Renal cortex interstitium (tissue), 15 donors: ENCODE results near the gene USP17L17. TPM values are rescaled to one million over a fixed set of nuclear protein-coding genes. Genes with fewer than 3 reads are reported as not detected.
"Not testable (repeated sequence)": the region's sequence is repeated elsewhere in the genome, so short reads cannot be mapped to it uniquely, and the experiment has no call there.

Source experiments
- DNase-seq, 11 donors: peaks; one replicate each; pipeline ENCODE4 v3.0.0-alpha.2; 2013; ENCODE audit warnings: low read depth in 9 of 11, low spot score in 4 of 11; ENCODE audit errors: extremely low read depth in 1 of 11
- long read RNA-seq, 16 experiments: transcript quantifications; one replicate each; lab custom pipeline, GENCODE V29; 2026
- polyA plus RNA-seq, 3 donors: library from polyadenylated mRNA; unstranded; fragments of 120-200 nt; gene quantifications; one replicate each; pipeline ENCODE4 v1.2.1, GENCODE V29; 2013; ENCODE audit not compliant: insufficient read length in 3 of 3

The USP17L17 gene, protein sequence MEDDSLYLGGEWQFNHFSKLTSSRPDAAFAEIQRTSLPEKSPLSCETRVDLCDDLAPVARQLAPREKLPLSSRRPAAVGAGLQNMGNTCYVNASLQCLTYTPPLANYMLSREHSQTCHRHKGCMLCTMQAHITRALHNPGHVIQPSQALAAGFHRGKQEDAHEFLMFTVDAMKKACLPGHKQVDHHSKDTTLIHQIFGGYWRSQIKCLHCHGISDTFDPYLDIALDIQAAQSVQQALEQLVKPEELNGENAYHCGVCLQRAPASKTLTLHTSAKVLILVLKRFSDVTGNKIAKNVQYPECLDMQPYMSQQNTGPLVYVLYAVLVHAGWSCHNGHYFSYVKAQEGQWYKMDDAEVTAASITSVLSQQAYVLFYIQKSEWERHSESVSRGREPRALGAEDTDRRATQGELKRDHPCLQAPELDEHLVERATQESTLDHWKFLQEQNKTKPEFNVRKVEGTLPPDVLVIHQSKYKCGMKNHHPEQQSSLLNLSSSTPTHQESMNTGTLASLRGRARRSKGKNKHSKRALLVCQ
- not detected for polyA plus RNA-seq
- long read RNA-seq, donor 1 = 0 reads
- long read RNA-seq, donor 2 = 0 reads
- long read RNA-seq, donor 3 = 0 reads
- long read RNA-seq, donor 4 = 0 reads
- long read RNA-seq, donor 5 = 0 reads
- long read RNA-seq, donor 6 = 0 reads
- long read RNA-seq, donor 7 = 0 reads
- long read RNA-seq, donor 8 = 0 reads
- long read RNA-seq, donor 9 = 0 reads
- long read RNA-seq, donor 10 = 0 reads
- long read RNA-seq, donor 11 = 0 reads
- long read RNA-seq, donor 12 = 0 reads
- long read RNA-seq, donor 13 = 0 reads
- long read RNA-seq, donor 14 = 0 reads
- long read RNA-seq, donor 15 = 0 reads
- long read RNA-seq, donor 16 = 0 reads

DNA sequence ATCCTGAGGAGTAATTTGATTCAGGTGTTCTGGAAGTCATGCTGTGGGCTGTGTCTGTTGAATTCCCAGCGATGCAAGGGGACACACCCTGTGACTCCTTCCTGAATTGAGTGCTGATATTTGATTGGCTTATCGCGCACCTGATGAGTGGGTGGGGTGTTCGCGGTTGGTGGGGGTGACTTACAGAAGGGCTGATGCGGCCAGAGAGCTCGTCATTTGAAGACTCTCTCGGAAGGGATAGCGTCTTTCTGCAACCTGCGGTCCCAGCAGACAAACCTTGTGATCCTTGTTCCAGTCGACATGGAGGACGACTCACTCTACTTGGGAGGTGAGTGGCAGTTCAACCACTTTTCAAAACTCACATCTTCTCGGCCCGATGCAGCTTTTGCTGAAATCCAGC lies at the start of gene USP17L17:
Gene USP17L17, plus strand, starts transcription at position 301 of the 400 bp plus-strand sequence. Its CDS starts 0 bp downstream, at position 301.
- not testable (repeated sequence) for DNase-seq

DNA sequence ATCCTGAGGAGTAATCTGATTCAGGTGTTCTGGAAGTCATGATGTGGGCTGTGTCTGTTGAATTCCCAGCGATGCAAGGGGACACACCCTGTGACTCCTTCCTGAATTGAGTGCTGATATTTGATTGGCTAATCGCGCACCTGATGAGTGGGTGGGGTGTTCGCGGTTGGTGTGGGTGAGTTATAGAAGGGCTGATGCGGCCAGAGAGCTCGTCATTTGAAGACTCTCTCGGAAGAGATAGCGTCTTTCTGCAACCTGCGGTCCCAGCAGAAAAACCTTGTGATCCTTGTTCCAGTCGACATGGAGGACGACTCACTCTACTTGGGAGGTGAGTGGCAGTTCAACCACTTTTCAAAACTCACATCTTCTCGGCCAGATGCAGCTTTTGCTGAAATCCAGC lies 33.3 kb upstream of the USP17L17 start, which contains the start of gene USP17L10:
Gene USP17L10, plus strand, starts transcription at position 301 of the 400 bp plus-strand sequence. Its CDS starts 0 bp downstream, at position 301.
- not testable (repeated sequence) for DNase-seq

DNA sequence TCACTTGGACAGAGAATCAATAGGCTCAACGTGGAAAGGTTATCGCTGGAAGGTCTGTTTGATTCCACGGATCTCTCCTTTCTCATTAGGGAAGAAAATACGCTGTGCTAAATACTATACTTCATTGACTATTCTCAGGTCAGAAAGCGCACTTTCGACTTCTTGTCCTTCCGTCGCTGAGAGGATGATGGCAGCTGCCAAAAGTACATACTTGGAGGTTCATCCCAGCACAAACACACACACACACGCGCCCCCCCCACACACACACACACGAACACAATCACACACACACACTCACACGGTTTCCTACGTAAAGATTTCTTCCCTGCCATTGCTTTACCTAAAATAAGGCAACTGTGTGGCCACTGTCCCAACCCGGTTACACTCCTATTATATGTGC lies 29.0 kb upstream of the USP17L17 start:
- DNase-seq = not testable (repeated sequence)

DNA sequence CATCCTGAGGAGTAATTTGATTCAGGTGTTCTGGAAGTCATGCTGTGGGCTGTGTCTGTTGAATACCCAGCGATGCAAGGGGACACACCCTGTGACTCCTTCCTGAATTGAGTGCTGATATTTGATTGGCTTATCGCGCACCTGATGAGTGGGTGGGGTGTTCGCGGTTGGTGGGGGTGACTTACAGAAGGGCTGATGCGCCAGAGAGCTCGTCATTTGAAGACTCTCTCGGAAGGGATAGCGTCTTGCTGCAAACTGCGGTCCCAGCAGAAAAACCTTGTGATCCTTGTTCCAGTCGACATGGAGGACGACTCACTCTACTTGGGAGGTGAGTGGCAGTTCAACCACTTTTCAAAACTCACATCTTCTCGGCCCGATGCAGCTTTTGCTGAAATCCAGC lies 28.6 kb upstream of the USP17L17 start, which contains the start of gene USP17L11:
Gene USP17L11, plus strand, starts transcription at position 301 of the 400 bp plus-strand sequence. Its CDS starts 0 bp downstream, at position 301.
- DNase-seq = not testable (repeated sequence)

DNA sequence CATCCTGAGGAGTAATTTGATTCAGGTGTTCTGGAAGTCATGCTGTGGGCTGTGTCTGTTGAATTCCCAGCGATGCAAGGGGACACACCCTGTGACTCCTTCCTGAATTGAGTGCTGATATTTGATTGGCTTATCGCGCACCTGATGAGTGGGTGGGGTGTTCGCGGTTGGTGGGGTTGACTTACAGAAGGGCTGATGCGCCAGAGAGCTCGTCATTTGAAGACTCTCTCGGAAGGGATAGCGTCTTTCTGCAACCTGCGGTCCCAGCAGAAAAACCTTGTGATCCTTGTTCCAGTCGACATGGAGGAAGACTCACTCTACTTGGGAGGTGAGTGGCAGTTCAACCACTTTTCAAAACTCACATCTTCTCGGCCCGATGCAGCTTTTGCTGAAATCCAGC lies 23.8 kb upstream of the USP17L17 start, which contains the start of gene USP17L12:
Gene USP17L12, plus strand, starts transcription at position 301 of the 400 bp plus-strand sequence. Its CDS starts 0 bp downstream, at position 301.
- not testable (repeated sequence) for DNase-seq

DNA sequence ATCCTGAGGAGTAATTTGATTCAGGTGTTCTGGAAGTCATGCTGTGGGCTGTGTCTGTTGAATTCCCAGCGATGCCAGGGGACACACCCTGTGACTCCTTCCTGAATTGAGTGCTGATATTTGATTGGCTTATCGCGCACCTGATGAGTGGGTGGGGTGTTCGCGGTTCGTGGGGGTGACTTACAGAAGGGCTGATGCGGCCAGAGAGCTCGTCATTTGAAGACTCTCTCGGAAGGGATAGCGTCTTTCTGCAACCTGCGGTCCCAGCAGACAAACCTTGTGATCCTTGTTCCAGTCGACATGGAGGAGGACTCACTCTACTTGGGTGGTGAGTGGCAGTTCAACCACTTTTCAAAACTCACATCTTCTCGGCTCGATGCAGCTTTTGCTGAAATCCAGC lies 19.1 kb upstream of the USP17L17 start, which contains the start of gene USP17L13:
Gene USP17L13, plus strand, starts transcription at position 301 of the 400 bp plus-strand sequence. Its CDS starts 0 bp downstream, at position 301.
- DNase-seq = not testable (repeated sequence)

DNA sequence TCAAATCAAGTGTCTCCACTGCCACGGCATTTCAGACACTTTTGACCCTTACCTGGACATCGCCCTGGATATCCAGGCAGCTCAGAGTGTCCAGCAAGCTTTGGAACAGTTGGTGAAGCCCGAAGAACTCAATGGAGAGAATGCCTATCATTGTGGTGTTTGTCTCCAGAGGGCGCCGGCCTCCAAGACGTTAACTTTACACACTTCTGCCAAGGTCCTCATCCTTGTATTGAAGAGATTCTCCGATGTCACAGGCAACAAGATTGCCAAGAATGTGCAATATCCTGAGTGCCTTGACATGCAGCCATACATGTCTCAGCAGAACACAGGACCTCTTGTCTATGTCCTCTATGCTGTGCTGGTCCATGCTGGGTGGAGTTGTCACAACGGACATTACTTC lies 13.4 kb upstream of the USP17L17 start:
- DNase-seq = not testable (repeated sequence)

DNA sequence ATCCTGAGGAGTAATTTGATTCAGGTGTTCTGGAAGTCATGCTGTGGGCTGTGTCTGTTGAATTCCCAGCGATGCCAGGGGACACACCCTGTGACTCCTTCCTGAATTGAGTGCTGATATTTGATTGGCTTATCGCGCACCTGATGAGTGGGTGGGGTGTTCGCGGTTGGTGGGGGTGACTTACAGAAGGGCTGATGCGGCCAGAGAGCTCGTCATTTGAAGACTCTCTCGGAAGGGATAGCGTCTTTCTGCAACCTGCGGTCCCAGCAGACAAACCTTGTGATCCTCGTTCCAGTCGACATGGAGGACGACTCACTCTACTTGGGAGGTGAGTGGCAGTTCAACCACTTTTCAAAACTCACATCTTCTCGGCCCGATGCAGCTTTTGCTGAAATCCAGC lies 9.6 kb upstream of the USP17L17 start, which contains the start of gene USP17L15:
Gene USP17L15, plus strand, starts transcription at position 301 of the 400 bp plus-strand sequence. Its CDS starts 0 bp downstream, at position 301.
- not testable (repeated sequence) for DNase-seq

DNA sequence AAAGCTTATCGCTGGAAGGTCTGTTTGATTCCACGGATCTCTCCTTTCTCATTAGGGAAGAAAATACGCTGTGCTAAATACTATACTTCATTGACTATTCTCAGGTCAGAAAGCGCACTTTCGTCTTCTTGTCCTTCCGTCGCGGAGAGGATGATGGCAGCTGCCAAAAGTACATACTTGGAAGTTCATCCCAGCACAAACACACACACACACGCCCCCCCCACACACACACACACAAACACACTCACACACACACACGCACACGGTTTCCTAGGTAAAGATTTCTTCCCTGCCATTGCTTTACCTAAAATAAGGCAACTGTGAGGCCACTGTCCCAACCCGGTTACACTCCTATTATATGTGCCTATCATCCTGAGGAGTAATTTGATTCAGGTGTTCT lies 5.2 kb upstream of the USP17L17 start:
- DNase-seq = not testable (repeated sequence)

DNA sequence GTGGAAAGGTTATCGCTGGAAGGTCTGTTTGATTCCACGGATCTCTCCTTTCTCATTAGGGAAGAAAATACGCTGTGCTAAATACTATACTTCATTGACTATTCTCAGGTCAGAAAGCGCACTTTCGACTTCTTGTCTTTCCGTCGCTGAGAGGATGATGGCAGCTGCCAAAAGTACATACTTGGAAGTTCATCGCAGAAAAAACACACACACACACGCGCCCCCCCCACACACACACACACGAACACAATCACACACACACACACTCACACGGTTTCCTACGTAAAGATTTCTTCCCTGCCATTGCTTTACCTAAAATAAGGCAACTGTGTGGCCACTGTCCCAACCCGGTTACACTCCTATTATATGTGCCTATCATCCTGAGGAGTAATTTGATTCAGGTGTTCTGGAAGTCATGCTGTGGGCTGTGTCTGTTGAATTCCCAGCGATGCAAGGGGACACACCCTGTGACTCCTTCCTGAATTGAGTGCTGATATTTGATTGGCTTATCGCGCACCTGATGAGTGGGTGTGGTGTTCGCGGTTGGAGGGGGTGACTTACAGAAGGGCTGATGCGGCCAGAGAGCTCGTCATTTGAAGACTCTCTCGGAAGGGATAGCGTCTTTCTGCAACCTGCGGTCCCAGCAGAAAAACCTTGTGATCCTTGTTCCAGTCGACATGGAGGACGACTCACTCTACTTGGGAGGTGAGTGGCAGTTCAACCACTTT lies 4.4 kb downstream of the USP17L17 start, which contains the start of gene USP17L18:
Gene USP17L18, plus strand, starts transcription at position 678 of the 728 bp plus-strand sequence. Its CDS starts 0 bp downstream, at position 678.
- DNase-seq = not testable (repeated sequence)

DNA sequence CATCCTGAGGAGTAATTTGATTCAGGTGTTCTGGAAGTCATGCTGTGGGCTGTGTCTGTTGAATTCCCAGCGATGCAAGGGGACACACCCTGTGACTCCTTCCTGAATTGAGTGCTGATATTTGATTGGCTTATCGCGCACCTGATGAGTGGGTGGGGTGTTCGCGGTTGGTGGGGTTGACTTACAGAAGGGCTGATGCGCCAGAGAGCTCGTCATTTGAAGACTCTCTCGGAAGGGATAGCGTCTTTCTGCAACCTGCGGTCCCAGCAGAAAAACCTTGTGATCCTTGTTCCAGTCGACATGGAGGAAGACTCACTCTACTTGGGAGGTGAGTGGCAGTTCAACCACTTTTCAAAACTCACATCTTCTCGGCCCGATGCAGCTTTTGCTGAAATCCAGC lies 9.4 kb downstream of the USP17L17 start, which contains the start of gene USP17L19:
Gene USP17L19, plus strand, starts transcription at position 301 of the 400 bp plus-strand sequence. Its CDS starts 0 bp downstream, at position 301.
- not testable (repeated sequence) for DNase-seq

DNA sequence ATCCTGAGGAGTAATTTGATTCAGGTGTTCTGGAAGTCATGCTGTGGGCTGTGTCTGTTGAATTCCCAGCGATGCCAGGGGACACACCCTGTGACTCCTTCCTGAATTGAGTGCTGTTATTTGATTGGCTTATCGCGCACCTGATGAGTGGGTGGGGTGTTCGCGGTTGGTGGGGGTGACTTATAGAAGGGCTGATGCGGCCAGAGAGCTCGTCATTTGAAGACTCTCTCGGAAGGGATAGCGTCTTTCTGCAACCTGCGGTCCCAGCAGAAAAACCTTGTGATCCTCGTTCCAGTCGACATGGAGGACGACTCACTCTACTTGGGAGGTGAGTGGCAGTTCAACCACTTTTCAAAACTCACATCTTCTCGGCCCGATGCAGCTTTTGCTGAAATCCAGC lies 14.1 kb downstream of the USP17L17 start, which contains the start of gene USP17L20:
Gene USP17L20, plus strand, starts transcription at position 301 of the 400 bp plus-strand sequence. Its CDS starts 0 bp downstream, at position 301.
- not testable (repeated sequence) for DNase-seq

DNA sequence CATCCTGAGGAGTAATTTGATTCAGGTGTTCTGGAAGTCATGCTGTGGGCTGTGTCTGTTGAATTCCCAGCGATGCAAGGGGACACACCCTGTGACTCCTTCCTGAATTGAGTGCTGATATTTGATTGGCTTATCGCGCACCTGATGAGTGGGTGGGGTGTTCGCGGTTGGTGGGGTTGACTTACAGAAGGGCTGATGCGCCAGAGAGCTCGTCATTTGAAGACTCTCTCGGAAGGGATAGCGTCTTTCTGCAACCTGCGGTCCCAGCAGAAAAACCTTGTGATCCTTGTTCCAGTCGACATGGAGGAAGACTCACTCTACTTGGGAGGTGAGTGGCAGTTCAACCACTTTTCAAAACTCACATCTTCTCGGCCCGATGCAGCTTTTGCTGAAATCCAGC lies 18.9 kb downstream of the USP17L17 start, which contains the start of gene USP17L21:
Gene USP17L21, plus strand, starts transcription at position 301 of the 400 bp plus-strand sequence. Its CDS starts 0 bp downstream, at position 301.
- not testable (repeated sequence) for DNase-seq

DNA sequence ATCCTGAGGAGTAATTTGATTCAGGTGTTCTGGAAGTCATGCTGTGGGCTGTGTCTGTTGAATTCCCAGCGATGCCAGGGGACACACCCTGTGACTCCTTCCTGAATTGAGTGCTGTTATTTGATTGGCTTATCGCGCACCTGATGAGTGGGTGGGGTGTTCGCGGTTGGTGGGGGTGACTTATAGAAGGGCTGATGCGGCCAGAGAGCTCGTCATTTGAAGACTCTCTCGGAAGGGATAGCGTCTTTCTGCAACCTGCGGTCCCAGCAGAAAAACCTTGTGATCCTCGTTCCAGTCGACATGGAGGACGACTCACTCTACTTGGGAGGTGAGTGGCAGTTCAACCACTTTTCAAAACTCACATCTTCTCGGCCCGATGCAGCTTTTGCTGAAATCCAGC lies 23.6 kb downstream of the USP17L17 start, which contains the start of gene USP17L22:
Gene USP17L22, plus strand, starts transcription at position 301 of the 400 bp plus-strand sequence. Its CDS starts 0 bp downstream, at position 301.
- not testable (repeated sequence) for DNase-seq

DNA sequence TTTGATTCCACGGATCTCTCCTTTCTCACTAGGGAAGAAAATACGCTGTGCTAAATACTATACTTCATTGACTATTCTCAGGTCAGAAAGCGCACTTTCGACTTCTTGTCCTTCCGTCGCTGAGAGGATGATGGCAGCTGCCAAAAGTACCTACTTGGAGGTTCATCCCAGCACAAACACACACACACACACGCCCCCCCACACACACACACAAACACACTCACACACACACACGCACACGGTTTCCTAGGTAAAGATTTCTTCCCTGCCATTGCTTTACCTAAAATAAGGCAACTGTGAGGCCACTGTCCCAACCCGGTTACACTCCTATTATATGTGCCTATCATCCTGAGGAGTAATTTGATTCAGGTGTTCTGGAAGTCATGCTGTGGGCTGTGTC lies 28.0 kb downstream of the USP17L17 start:
- not testable (repeated sequence) for DNase-seq
